ENCODE results near the gene CYBA.

Gene CYBA

DNA sequence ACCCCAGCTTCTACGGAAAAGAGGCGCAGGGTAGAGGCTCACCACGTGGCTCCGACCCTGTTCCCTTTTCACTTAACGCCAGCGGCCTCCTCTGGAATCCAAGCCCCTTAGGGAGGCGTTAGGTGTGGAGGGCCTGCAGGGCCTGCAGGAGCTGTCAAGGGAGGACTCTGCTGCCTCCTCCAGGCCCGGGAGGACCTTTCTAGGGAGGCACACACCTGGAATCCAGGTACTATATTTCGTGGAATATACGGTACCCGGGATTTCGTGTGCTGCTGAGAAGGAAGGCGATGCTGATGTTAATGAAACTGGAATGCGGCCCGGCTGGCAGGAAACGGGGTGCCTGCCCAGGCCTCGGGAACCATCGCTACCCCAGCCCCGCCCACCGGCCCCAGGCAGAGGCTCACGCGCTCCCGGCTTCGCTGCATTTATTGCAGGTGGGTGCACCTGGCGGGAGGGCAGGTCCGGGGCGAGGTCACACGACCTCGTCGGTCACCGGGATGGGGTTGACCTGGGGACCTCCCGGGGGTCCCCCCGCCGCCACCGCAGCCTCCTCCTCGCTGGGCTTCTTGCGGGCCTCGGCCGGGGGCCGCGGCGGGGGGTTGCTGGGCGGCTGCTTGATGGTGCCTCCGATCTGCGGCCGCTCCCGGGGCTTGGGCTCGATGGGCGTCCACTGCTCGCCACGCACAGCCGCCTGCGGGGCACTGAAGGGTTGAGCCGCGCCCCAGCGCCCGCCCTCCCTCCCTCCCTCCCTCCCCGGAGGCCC, 7.8 kb downstream of the CYBA start:
- FAIRE-seq: no peak

DNA sequence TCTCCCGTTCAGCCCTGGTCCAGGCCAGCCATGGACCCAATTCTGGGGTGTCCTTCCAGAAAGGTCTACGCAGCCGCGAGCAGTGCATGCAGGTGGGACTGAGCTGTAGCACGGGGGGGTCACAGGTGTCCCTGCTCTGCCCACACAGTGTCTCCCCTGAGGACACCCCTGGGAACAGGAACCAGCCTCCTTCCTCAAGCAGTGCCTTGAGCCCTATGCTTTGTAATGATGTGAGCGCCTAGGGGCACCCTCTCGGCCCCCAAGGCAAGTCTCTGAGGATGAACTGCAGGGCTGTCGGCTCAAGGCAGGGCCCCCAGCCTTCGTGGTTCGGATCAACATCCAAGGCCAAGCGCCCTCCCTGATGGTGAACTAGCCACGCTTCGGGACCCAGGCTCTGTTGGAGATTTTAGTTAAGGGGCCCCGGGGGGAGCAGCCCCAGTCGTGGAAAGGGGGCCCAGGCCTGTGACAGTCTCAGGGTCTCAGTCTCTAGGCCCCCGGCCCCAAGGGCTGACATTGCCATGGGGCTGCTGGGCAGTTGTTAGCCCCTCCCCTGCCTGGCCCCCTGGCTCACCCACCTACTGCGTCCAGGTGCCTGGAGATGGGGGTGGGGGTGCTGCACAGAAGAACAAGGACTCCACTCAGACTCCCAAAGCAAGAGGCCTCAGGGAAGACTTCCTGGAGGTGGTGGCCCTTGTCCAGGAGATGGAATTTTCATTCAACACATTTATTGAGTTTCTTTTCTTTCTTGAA, 10.2 kb downstream of the CYBA start:
- FAIRE-seq: no peak

DNA sequence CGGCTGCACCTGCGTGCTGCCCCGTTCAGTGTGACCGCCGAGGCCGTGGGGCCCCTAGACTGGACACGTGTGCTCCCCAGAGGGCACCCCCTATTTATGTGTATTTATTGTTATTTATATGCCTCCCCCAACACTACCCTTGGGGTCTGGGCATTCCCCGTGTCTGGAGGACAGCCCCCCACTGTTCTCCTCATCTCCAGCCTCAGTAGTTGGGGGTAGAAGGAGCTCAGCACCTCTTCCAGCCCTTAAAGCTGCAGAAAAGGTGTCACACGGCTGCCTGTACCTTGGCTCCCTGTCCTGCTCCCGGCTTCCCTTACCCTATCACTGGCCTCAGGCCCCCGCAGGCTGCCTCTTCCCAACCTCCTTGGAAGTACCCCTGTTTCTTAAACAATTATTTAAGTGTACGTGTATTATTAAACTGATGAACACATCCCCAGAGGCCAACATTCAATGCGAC, 10.8 kb downstream of the CYBA start:
- FAIRE-seq: no peak

DNA sequence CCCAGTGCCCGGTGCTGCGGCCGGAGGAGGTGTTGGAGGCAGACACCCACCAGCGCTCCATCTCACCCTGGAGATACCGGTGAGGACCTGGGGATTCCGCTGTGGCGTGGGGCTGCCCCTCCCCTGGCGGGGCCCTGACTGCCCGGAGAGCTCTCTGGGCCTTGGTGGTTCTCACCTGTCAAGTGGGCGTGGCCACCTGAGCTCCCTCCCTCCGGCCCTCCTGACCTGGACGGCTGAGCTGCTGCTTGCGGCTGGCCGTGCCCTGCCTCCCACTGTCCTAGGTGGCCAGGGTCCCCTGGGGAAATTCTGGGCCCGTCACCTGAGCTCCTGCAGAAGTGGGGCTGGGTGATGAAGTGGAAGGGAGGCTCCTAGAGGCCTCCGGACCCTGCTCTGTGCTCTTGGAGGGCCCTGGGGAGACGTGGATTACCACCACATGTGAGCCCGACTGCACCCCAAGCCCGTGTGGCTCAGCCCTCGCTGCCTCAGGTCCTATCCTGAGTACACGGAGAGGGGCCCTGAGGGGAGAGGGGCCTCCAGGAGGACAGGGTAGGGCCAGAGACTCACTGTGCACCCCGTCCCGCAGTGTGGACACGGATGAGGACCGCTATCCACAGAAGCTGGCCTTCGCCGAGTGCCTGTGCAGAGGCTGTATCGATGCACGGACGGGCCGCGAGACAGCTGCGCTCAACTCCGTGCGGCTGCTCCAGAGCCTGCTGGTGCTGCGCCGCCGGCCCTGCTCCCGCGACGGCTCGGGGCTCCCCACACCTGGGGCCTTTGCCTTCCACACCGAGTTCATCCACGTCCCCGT, 11.4 kb downstream of the CYBA start:
- FAIRE-seq: no peak

DNA sequence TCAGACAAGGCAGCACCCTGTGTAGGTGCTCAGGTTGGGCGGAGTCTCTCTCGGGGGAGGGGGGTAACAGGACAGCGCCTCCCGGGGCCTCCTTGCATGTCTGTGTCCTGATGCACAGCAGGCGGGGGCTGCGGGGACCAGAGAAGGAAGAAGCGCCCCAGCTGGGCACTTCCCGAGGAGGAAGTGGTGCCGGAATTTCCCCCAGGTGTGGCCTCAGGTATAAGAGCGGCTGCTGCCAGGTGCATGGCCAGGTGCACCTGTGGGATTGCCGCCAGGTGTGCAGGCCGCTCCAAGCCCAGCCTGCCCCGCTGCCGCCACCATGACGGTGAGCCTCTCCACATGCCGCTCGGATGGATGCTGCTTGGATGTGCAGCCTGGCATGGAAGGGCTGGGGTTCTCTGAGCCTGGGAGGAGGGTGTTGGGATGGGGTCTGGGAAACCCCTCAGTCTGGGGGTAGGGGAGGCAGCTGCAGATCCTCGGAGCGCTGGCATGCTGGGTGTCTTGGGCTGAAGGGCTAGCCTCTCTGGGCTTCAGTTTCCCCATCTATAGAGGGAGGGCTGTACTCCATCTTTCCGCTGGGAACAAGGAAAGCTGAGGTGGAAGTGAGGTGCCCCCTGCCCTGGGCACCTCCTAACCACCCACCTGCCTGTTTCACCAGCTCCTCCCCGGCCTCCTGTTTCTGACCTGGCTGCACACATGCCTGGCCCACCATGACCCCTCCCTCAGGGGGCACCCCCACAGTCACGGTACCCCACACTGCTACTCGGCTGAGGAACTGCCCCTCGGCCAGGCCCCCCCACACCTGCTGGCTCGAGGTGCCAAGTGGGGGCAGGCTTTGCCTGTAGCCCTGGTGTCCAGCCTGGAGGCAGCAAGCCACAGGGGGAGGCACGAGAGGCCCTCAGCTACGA, 12.3 kb downstream of the CYBA start, which contains the start of gene IL17C:
TSS of gene IL17C (plus strand) at position 250 of the 908 bp plus-strand sequence. CDS start at position 320, 70 bp downstream.
- FAIRE-seq: no peak

DNA sequence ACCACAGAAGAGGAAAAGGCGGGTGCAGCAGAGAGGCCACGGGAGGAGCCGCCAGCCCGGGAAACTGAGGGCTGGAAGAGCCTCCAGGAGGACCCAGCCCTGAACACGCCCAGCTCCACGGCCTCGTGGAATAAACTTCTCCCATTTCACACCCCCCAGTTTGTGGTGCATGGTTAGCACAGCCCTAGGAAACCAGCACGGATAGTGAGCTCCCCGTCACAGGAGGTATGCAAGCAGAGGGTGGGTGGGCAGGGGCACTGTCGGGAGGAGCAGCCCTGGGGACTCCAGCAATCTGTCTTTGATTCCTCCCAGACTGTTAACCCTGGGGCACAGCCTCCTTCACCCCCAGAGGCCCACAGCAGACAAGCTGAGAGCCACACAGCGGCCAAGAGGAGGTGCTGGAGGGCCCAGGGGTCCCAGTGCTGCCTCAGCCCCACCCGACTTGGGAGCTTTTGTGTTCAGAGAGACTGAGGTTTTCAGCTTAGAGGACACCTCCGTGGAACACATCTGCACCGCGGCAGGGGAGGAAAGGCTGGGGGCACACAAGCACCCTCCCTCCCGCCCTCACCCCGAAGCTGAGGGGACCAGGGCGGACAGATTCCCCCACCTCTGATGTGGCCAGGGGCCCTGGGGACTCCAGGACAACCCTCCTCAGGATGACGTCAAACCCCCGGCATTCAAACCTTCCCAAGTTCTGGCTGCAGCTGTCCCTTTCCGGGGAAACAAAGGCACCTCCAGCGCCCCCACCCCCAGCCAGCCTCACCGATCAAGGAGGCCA, 14.2 kb downstream of the CYBA start:
- no peak for FAIRE-seq

DNA sequence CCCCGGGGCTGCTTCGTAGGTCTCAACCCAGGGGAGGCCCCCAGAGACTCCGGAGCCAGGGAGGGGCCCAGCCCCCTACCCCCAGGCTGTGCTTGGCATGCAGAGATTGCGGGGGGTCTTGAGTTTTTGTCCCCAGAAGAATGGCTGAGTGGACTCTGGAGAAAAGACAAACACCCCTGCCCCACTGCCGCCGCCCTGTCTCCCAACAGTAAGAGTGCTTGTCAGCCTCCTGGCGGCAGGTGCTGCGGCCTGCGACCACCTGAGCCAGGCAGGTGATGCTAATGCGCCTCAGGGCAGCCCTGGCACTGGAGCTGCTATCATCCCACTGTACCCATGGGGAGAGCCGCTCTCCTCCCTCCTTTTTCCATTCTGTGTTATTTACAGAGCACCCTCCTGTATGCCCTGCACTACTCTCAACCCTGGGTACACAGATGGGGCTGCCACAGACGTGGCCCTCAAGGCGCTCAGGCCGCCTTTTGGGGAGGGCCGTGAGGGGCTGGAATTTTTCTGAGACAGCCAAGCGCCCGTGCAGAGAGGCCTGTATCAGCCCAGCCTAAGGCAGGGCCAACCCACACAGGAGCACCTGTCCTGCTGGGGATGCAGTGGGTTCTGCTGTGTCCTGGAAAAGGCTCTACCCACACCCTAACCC, 15.1 kb downstream of the CYBA start:
- no peak for FAIRE-seq

DNA sequence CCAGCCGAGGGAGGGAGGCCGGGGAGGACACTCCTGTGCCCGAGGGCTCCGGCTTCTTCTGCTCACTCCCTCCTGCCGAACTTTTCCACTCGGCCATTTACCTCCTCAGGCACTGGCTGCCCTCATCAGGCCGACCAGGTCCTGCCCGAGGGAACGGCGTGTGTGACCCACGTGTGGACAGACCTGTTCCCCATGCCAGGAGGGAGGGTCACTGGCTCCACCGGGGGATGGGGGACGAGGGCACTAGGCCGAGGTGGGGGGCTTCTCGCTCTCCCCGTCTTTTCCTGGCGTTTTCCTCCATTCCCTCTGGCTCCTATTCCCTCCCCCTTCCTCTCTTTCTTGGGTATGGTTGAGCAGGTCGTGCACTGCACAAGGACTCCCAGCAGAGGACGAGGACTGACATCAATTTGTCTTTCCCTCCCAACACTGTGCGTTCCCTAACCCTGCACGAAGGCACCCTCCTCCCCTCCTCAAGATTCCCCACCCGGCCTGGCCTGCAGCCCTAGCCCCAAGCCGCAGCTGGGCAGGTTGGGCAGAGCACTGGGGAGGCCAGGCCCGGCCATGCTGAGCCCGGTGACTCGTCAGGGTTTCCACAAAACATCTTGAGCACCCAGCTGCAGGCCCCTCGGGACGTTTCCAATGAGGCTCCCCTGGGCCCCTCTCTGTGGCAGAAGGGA, 15.7 kb downstream of the CYBA start:
- no peak for FAIRE-seq

DNA sequence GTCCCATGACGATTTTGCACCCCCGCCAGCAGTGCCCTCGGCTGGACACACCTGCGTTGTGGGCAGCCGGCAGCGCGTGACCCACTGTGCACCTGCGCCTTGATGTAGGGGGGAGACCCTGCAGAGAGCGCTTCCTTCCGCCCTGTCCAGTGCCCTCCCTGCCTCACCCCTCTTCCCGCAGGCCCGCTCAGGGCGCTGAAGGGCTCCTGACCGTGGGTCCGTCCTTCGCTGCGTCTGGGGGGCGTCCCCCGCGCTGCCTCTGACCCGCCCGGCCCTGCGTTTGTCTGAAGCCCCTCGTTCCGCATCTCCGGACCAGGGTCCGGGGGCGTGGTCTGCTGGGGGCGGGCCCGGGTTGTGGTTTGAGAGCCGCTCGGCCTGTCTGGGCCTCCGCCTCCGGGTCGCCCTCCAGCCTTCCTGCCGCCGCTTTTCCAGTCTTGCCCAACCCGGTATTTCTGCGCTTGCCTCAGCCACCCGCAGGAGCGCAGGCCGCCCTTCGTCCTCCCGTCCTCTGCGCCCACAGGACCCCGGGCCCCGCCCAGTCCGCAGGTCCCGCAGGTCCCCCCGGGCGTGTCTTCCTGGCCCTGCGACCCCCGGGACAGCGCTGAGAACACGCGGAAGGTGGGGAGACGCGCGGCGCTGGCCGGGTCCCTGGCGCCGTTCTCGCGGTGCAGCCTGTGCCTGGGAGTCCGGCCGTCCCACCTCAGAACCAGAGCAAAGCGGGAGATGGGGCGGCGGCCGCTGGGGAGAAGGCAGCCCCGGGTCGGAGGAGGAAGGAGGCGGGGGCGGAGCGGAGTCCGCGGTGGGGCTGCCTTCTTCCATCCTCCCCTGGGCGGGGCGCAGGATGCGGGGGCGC, 16.5 kb downstream of the CYBA start:
- no peak for FAIRE-seq

DNA sequence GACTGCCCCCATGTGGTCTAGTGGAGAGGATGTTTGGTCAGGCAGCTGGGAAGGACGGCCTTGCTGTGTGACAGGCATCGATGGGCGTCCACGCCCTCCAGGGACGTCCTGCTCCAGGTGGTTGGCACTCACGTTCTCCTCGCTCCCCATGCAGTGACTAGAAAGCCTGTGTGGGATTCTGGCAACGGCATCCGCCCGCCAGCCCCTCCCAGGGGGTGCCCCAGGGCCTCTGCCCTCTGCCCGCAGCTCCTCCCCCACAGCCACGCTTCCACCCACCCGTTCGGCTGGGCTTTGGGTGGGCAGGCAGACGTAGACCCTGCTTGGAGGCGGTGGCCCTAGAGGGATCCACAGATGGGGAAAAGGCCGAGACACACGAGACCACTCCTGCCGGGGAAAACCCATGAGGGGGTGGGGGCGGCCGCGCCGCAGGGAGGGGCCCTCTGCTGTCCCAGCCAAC, 17.1 kb downstream of the CYBA start:
- no peak for FAIRE-seq

DNA sequence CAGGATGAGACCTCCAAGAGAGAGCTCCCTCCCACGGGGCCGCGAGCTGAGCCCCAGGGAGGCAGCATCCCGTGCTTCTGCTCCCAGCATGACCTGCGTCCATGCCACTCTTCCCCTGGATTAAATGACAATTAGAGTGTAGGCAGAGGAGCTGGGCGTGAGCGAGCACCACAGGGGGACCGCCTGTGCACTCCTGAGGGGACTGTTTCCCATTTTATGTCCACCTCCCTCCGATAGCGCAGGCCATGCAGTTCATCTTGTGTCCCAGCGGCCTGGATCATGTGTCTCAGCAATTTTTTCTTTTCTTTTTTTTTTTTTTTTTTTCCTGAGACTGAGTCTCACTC, 18.3 kb downstream of the CYBA start:
- no peak for FAIRE-seq

DNA sequence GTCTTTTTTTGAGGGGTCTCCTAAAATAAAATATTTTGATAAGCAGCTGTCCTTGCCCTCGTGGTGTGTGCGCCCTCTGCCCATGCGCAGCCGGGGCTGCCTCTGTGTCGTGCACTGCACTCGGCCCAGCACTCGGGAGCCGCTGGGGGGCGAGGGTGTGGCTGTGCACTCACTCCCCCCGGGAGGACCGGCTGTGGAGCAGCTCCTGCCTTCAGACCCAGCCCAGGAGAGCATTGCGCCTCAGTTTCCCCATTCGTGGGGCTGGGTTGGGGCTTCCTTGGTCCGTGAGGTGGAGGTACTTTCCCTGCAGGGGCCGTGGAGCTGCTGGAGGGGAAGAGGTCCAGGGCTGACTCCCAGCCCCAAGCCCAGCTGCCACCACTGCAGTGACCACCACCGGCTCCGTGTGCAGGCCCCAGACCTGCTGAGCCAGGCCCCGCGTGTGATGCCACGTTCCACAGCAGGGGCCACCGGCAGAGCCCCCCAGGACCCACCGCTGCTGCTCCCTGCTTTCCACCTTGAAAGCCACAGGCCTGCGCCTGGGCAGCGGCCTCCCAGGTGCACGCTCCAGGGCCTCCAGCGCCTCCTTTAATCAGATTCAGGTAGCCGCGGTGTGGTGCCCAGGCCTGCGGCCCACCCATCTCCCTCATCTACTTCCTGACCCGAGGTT, 18.8 kb downstream of the CYBA start:
- no peak for FAIRE-seq

DNA sequence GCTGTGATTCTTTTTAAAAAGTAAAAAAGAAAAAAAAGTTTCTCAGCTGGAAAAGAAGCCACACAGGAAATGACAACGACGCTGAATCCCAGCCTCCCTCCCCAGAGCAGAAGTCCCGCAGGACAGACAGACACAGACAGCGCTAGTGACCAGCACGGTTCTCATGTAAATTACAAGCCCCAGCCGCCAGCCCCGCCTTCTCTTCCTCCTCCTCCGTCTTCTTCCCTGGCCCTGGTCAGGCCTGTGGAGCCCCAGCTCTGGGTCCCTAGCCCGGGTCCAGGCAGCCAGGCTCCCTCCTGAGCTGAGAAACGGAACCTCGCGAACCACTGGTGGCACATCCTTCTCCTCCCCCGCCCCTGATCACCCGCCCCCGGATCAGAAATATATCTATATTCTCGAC, 19.5 kb downstream of the CYBA start:
- FAIRE-seq: no peak

DNA sequence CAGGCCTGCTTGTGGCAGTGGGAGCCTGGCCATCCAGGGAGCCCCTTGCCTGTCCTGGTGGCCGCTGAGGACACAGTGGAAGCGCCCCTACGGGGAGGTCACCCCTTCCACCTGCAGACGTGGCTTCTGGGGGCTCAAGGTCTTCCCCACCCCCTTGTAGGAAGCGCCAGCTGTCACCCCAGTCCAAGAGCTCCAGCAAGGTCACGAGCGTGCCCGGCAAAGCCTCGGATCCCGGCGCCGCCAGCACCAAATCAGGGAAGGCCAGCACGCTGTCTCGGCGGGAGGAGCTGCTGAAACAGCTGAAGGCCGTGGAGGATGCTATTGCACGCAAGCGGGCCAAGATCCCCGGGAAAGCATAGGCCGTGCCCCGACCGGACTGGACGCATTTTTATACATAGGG, 19.9 kb downstream of the CYBA start:
- no peak for FAIRE-seq

DNA sequence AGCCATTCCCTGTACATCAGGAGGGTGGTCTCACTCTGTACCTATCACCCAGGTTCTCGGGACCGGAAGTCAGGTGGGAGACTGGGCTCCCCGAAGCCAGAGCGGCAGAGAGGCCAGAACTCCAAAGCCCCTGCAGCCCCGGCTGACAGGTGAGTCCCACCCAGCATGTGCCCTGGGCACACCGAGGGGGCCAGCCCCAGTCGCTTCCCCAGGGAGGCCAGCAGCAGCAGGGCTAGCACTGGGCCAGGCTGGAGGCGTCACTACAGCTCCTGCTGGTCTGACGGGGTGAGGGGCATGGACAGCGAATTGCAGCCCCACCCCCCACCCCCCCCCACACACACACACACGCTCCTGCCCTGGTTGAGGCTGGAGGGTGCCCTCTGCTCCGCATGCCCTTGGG, 20.4 kb downstream of the CYBA start:
- FAIRE-seq: no peak

DNA sequence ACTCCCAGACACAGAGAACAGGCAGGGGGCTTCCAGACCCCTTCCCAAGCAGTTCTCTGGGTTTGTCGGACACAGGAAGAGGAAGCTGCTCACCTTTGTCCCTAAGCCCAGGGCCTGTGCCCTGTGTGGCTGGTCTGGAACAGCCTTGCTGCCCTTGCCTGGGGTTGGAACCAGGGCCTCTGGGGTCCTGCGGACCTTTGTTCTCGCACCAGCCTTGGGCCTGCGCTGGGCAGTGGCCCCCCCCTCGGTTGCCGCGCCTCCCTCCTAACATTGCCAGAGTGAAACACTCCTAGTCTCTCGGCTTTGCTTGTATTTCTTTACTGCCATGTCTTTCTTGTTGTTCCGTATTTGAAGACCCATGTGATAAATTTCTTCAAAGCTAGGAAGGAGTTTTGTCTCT, 21.0 kb downstream of the CYBA start:
- no peak for FAIRE-seq

DNA sequence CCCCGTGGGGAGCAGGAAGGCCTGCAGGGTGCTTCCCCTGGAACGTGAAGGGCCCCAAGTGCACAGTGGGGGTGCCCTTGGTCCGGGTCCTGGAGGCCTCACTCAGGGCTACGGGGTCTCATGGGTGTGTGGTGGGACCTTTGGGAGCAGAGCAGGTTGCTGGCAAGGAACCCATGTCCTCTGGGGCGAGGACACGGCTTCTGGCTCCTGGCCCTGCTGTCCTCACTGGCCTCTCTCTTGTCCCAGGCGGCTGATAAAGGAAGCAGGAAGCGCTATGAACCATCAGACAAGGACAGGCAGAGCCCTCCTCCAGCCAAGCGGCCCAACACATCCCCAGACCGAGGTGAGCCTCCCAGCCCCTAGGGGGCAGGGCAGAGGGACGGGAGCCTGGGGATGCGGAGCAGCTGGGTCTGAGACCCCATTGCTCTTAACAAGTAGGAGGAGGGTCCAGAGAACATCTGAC, 22.3 kb downstream of the CYBA start:
- no peak for FAIRE-seq

DNA sequence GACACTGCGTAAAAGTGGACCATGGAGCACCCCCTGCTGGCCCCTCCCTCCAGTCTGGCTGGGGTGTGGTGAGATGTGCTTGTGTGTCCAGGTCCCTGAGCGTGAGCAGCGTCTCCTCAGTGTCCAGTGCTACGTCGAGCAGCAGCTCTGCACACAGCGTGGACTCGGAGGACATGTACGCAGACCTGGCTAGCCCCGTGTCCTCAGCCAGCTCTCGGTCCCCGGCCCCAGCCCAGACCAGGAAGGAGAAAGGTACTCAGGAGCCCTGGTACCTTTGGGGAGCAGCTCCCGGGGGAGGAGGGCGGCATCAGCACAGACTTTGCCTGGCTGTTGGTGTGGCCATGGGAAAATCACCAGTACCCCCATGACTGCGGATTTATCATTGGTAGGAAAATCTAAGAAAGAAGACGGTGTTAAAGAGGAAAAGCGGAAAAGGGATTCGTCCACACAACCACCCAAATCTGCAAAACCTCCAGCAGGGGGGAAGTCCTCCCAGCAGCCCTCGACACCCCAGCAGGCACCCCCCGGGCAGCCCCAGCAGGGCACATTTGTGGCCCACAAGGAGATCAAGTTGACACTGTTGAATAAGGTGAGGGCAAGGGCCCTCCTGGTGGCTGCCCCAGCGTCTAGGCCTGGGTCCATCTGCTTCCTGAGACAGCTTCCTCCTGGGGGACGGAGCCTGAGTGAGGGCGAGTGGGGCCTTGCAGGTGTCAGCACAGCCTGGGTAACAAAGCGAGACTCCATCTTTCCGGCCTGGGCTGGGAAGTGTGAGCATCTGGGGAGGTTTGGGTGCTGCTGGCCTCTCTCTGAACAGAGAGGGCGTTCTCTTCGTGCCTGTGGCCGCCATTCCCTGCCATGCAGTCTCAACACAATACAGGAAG, 23.1 kb downstream of the CYBA start:
- no peak for FAIRE-seq

Measured in islet of Langerhans (tissue), 1 donor.